Measurements from ENCODE around the gene NTNG2. TPM values are rescaled to one million over a fixed set of nuclear protein-coding genes. Genes with fewer than 3 reads are reported as not detected.

The NTNG2 gene
- total and polyA plus RNA-seq, 10 of the 15 experiments (the other 5 are each of a cell fraction or from before 2014, with no cell fraction given), result 0.37 to 0.79 (median 0.45) TPM; not detected in 6

DNA sequence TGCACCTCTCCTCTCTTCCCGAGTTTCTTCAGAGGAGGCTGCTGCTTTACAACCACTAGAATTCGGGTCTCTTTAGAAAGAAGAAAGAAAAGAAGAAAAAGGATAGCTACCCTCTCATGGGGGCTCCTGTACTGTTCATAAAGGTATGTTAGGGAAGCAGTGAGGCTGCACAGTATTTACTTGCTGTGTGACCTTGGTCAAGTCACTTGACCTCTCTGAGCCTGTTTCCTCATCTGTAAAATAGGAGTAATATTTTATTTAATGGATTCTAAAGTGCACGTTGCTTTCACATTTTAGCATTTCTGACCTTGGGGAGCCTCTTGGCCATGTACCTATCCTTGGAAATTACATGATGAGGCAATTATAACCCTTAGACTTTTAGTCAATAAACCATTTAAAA lies 104.2 kb downstream of the NTNG2 start:
- FAIRE-seq (no peak), DNase-seq (ENCODE audit: low read depth, low spot score) (no peak), ATAC-seq (no peak)
- 0 out of 2 replicates have a peak, but pooled peaks cover 6% of the 10 kb centered on the region for H4K20me1 ChIP-seq (ENCODE audit: control insufficient read depth, insufficient read depth)
- H3K9ac ChIP-seq (ENCODE audit: control insufficient read depth, insufficient read depth, low read length), result no peak overlapping the region
- no peaks in the 10 kb centered on the region for H3K27me3 ChIP-seq (replicated peaks in 1 of 2; ENCODE audit: control insufficient read depth in 2 of 2, insufficient read depth in 2 of 2, low read length in 1 of 2)
- RAD21 ChIA-PET (ENCODE audit: unreplicated experiment), result no interaction called here
- H2AFZ ChIP-seq (ENCODE audit: control insufficient read depth, low read depth, low read length), result no peak overlapping the region
- no peak overlapping the region for H3K27ac ChIP-seq (ENCODE audit: control insufficient read depth, insufficient read depth)
- CTCF ChIA-PET, result interaction anchor here (1.3 kb wide), 1 partner anchor 13 kb away, joined by 3 read pairs; no protein-coding TSS in a partner anchor
- 80% methylated on average over 3 of the region's 3 CpGs for WGBS (ENCODE audit: insufficient coverage, insufficient replicate concordance, low lambda C conversion rate, missing lambda C conversion rate)
- H3K79me2 ChIP-seq (ENCODE audit: control insufficient read depth, insufficient read depth, low read length), result no peaks in the 10 kb centered on the region
- intact Hi-C loops (cut with micrococcal nuclease; ENCODE audit: unreplicated experiment) (no loop called here), in situ Hi-C loops (cut with MboI) (no loop called here)
- H3K36me3 ChIP-seq (ENCODE audit: control insufficient read depth in 2 of 2, insufficient read depth in 2 of 2, low read length in 1 of 2), result peaks cover 16 to 64% of the 10 kb centered on the region in 2 experiments
- H3K9me3 ChIP-seq (replicated peaks; ENCODE audit: control insufficient read depth, insufficient read depth, low read length), result peaks cover 4% of the 10 kb centered on the region
- no peak overlapping the region for H3K4me3 ChIP-seq
- no peaks in the 10 kb centered on the region for H3K4me1 ChIP-seq (ENCODE audit: control insufficient read depth, insufficient read depth, low read length)
- no peak for TF ChIP-seq MTA3 (IDR thresholded peaks at IDR 0.05; ENCODE audit: borderline replicate concordance, low read length)
- no peak for TF ChIP-seq RFX5 (IDR thresholded peaks at IDR 0.05; ENCODE audit: low read depth, low read length)
- no peak for TF ChIP-seq YBX1 (IDR thresholded peaks at IDR 0.05)
- no peak for TF ChIP-seq SREBF1 (IDR thresholded peaks at IDR 0.05; ENCODE audit: low read length)
- no peak for TF ChIP-seq KLF5 (IDR thresholded peaks at IDR 0.05; ENCODE audit: partially characterized antibody)
- no peak for TF ChIP-seq BHLHE40 (IDR thresholded peaks at IDR 0.05; ENCODE audit: borderline replicate concordance in 1 of 2, low read depth in 2 of 2, low read length in 1 of 2)
- peak; percentile 48; the same call in 1 of the 2 replicates for TF ChIP-seq SMARCA5 (IDR thresholded peaks at IDR 0.05)
- no peak for TF ChIP-seq ZNF207 (IDR thresholded peaks at IDR 0.05; ENCODE audit: borderline replicate concordance)
- TF ChIP-seq, protein P1, sequence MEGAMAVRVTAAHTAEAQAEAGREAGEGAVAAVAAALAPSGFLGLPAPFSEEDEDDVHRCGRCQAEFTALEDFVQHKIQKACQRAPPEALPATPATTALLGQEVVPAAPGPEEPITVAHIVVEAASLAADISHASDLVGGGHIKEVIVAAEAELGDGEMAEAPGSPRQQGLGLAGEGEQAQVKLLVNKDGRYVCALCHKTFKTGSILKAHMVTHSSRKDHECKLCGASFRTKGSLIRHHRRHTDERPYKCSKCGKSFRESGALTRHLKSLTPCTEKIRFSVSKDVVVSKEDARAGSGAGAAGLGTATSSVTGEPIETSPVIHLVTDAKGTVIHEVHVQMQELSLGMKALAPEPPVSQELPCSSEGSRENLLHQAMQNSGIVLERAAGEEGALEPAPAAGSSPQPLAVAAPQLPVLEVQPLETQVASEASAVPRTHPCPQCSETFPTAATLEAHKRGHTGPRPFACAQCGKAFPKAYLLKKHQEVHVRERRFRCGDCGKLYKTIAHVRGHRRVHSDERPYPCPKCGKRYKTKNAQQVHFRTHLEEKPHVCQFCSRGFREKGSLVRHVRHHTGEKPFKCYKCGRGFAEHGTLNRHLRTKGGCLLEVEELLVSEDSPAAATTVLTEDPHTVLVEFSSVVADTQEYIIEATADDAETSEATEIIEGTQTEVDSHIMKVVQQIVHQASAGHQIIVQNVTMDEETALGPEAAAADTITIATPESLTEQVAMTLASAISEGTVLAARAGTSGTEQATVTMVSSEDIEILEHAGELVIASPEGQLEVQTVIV (IDR thresholded peaks at IDR 0.05; ENCODE audit: borderline replicate concordance, partially characterized antibody), result no peak
- SMC1A ChIA-PET (ENCODE audit: uncharacterized antibody, unreplicated experiment), result no interaction called here
- no peak overlapping the region for H3K4me2 ChIP-seq (ENCODE audit: control insufficient read depth, insufficient read depth)
- no TSS peak for BruUV-seq (replicated peaks)
- POLR2A ChIA-PET, result no interaction called here
